ENCODE results near the gene MAMSTR.
"Not testable (repeated sequence)": the region's sequence is repeated elsewhere in the genome, so short reads cannot be mapped to it uniquely, and the experiment has no call there.

Gene MAMSTR, protein sequence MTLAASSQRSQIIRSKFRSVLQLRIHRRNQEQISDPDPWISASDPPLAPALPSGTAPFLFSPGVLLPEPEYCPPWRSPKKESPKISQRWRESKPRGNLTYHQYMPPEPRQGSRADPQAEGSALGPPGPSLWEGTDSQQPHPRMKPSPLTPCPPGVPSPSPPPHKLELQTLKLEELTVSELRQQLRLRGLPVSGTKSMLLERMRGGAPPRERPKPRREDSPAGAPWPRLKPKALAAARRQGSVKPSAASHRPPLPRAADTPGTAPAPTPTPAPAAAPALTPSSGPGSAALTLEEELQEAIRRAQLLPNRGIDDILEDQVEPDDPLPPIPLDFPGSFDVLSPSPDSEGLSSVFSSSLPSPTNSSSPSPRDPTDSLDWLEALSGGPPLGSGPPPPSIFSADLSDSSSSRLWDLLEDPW

GRCh38 chr19:48719263-48720171, at the start of gene MAMSTR:
Gene MAMSTR, minus strand, starts transcription at chr19:48719725. Its CDS starts 694 bp downstream, at chr19:48719031.
- DNase-seq (ENCODE audit: low read depth): no peak

DNA sequence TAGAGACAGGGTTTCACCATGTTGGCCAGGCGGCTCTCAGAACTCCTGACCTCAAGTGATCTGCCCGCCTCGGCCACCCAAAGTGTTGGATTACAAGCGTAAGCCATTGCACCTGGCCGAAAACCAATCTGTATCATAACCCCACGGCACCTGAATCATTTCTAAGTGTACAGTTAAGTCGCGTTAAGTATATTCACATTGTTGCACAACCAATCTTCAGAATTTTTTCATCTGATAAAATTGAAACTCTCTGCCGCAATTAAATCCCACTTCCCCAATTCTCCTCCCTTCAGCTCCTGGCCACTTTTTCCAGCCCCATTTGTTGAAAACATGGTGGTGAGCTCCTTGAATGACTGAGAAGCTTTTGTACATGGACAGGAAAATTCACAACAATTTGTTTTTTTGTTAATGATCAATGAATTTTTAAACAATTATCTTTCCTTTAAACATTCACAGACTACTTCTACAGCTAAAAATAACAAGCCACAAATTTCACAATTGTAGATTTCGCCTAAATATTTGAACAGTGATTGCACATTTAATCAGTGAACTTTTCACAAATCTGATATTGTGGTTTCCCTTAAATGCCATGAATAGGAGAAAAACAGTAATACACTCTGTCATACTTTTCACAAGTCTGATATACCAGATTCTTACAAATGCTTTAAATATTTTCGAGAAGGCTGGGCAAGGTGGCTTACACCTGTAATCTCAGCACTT, 49.6 kb upstream of the MAMSTR start:
- no peak for DNase-seq (ENCODE audit: low read depth)

- not testable (repeated sequence) for DNase-seq (ENCODE audit: low read depth)
These were observed 48.7 kb upstream of the MAMSTR start for GRCh38 chr19:48768171-48768753.

DNA sequence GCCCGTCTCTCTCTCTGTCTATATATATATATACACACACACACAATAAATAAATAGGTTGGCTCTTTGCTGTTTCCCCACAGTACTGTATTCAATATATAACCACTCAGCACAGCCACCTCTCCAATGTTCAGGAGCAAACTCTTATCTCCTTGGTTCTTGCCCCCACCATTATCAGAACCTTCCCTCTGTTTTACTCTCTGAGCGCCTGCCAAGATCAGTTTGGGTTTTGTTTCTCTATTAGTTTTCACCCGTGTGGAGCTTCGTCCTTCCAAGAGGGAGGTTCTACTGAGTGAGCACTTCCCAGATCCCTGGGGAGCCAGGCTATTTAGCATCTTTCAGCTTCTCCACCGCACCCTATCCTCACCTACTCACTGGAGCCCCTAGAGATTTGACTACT, 46.3 kb upstream of the MAMSTR start:
- DNase-seq (ENCODE audit: low read depth): not testable (repeated sequence)

DNA sequence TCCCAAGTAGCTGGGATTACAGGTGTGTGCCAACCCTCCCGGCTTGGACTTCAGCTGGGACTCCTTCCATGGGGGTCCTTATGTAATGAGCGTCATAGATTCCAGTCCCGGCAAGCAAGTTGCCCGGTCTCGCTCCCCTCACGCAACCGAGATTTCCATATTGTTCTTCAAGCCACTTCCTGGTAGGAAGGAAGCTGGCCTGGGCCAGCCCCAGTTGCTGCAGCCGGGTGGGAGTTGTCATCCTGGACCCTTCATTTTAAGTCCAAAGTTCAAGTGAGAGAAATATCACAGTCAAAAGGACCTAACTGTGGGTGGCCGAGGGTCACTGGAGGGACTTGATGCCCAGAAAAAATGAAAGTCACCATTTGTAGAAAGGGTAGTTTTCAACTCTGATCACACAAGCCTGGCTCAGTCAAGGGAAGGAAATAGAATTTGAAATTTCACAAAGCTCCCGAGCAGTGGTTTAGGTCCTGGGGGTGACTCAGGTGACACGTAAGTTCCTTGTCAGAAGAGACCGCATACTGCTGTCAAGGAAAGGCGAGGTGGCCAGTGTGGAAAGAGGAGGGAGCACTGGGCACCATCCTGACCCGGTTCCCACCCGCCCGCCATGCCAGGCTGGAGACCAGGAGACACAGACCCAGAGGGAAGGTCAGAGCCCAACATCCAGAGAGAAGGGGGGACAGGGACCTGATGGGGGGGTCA, 41.1 kb upstream of the MAMSTR start:
- DNase-seq (ENCODE audit: low read depth): no peak

- DNase-seq (ENCODE audit: low read depth): no peak
These were observed 38.2 kb upstream of the MAMSTR start for GRCh38 chr19:48757741-48758144.

DNA sequence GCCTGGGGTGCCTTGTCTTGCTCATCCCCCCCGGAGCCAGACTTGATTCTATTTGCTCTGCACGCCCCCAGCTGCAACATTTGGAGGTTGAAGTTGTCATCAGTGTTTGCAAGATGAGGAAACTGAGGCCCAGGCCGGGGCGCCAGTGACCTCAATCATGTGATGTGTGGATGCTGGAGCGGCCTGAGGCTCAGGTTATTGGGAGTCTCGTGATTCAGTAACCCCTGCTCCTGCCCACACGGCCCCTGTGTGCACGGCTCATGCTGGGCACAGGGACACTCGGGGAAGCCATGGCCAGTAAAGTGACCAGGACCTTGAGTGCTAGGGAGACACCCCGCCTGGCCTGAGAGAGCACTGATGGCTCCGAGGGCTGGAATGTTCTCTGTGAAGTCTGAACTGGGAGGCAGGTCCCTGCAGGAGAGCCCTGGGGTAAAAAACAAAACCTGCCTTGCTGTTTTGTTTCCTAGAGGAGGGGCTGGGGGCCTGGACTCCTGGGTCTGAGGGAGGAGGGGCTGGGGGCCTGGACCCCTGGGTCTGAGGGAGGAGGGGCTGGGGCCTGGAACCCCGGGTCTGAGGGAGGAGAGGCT, 37.7 kb upstream of the MAMSTR start:
- no peak for DNase-seq (ENCODE audit: low read depth)

- DNase-seq (ENCODE audit: low read depth): no peak
These were observed 37.2 kb upstream of the MAMSTR start for GRCh38 chr19:48756686-48757085.

- DNase-seq (ENCODE audit: low read depth): no peak
These were observed 36.7 kb upstream of the MAMSTR start for GRCh38 chr19:48756212-48756611.

GRCh38 chr19:48755787-48756186, 36.3 kb upstream of the MAMSTR start:
- no peak for DNase-seq (ENCODE audit: low read depth)

DNA sequence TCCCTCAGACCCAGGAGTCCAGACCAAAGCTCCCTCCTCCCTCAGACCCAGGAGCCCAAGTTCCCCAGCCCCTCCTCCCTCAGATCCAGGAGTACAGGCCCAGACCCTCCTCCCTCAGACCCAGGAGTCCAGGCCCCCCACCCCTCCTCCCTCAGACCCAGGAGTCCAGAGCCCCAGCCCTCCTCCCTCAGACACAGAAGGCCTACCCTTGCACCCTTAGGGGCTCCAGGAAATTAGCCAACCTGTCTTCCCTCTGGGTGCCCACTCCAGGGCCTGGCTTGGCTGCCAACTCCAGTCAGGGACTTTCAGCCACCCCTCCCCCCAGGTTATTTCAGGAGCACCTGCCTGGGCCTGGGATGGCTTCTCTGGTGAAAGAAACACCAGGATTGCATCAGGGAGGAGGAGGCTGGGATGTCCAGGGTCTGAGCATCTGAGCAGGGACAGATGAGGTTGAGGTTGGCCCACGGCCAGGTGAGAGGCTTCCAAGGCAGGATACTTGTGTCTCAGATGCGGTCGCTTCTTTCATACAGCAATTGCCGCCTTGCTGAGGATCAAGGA, 35.6 kb upstream of the MAMSTR start, which contains the start of gene FGF21:
Gene FGF21, plus strand, starts transcription at position 441 of the 558 bp plus-strand sequence. CDS start 713 bp downstream, outside the sequence.
- DNase-seq (ENCODE audit: low read depth): no peak

DNA sequence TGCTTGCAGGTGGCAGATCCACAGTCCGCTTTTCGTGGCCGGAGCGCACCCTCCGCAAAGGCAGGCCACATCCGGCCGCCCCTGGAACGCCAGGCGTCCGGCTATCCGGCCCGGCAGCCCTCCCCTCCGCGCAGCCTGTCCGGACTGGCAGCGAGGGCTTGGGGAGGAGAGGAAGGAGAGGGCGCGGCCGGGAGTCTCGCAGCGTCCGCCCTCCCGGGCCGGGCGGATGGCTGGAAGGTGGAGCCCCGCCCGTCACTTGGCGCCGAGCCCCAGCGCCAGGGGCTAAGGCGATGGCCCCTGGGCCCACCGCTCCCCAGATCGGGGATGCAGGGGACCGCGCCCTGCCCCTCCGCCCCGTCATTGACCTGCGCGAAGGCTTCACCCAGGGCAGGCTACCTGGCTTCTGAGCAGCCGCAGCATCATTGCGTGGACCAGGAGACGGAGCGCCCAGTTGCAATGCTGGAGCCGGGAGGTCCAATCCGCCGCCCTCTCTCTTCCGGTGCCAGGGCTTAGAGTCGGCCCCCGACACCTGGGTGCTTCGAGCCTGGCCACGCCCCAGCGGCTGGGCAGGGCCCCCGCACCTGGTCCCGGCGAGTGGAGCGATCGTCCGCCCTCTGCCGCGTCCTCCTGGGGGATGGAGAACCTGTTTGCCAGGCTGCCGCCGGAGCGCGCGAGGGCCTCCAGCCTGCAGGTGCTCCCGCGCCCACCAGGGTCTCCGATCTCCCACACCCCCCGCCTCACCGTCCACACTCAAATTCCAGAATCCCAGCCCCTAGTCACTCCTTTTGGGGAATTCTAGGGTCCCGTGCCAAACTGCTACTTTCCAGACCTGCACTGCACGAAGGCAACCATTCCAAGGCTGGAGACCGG, 33.2 kb upstream of the MAMSTR start, which contains the start of gene FUT1:
Gene FUT1, minus strand, starts transcription at position 146 of the 870 bp plus-strand sequence. CDS start 1,360 bp downstream, outside the sequence.
- DNase-seq (ENCODE audit: low read depth): no peak

- DNase-seq (ENCODE audit: low read depth): no peak
These were observed 32.4 kb upstream of the MAMSTR start for GRCh38 chr19:48751845-48752495.

DNA sequence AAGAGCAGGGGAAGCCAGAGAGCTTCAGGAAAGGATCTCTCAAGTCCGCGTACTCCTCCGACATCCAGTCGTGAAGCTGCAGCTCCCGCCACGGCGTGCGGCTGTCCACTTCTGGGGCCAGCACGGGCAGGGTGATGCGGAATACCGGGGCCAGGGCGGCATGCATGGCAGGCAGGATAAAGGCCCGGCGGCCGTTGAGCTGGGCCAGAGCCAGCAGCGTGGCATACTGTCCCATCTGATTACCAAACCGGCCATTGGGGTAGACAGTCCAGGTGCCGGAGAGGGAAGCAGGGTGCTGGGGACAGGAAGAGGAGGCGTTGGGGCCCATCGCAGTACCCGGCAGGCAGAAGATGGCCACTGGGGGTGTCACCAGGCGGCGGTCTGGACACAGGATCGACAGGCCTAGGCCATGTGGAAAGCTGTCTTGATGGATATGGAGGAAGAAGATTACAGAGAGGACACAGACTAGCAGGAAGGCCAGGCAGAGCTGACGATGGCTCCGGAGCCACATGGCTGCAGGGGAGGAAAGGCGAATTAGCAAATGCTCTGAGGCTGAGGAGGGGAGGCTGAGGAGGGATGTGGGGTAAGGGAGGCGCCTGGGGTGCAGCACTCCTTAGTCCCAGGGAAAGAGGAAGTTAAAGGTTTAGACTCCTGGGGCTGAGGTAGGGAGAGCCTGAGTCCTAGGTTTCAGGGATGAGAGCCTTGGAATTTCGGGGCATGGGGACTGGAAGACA, 31.4 kb upstream of the MAMSTR start:
- DNase-seq (ENCODE audit: low read depth): no peak

DNA sequence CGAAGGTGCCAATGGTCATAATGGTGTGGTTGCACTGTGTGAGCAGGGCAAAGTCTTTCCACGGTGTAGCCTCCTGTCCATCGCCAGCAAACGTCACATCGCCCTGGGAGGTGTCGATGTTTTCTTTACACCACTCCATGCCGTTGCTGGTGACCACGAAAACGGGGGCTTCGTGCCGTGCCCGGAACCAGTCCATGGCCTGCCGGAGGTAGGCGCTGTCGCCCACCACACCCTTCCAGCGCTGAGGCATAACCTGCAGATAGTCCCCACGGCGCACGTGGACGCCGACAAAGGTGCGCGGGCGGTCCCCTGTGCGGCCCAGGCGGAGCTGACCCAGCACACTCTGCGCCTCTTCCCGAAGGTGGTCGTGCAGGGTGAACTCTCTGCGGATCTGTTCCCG, 30.8 kb upstream of the MAMSTR start:
- DNase-seq (ENCODE audit: low read depth): no peak

DNA sequence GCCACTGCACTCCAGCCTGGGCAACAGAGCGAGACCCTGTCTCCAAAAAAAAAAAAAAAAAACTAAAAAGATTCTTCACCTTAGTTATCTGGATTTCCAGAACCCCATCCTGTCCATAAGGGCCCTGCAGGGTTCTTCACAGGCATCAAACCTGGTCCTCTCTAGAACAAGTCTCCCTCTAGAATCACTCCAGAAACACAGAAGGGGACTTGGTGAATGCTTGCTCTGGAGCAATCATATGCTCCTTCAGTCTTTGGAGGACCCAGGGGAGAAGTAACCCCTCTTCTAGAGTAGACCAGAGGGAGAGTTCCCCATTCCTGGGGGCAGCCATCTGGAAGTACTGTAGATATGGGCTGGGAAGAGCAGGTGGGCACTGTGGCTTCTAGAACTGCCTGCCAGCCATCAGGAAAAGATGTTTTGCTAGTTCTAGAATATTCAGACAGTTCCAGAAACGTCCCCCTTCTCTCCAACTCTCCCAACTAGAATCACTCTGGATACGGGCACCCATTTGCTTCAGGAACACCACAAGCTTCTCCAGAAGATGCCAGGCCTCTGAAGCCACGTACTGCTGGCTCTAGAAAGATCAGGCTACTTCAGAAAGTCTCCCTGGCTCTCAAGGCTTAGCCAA, 30.2 kb upstream of the MAMSTR start:
- no peak for DNase-seq (ENCODE audit: low read depth)

DNA sequence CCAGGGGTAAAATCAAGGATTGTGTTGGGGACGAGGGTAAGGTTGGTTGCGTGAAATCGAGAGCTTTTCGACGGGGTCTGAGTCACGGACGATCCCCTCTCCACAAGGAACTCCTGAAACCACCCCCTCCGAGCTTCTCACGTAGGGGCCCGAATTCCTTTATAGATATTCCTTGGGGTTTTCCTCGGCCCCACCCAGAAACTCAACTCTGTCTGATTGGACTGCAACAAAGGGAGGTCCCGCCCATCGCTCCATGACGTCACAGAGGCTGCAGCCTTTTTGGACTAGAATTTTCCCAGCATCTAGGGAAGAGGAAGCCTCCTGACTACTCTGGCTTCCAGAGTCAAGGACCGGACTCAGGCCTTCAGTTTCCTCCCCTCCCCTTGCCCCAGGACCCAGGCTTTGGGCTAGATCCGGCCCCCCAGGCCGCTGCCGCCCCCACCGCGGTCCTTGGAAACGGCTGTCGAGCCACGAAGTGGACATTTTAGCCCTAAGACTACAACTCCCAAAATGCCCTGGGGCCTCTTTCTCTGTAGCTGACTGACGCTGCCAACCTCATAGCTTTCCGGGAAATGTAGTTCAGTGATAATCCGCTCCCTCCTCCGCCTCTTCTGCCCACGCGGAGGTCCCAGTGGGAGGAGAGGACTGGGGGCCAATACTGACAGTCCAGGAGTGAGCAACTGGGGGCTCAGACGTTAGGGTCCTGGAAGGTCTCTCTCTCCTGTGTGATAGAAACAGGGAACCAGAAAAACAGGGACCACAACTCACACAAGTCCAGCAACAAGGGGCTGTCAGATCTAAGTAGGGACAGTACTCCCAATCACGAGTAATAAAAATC, 27.4 kb upstream of the MAMSTR start, which contains the start of gene IZUMO1:
Gene IZUMO1, minus strand, starts transcription at position 172 of the 838 bp plus-strand sequence. CDS start 1,050 bp downstream, outside the sequence.
- no peak for DNase-seq (ENCODE audit: low read depth)
